DND-41 (cell line): ENCODE measurements around the gene AFG3L2.

Experiments
- CTCF ChIP-seq: IDR thresholded peaks from 2 replicates; pipeline ENCODE4 v1.5.1; 2012; ENCODE audit warnings: borderline replicate concordance, low read length, moderate library complexity, mild to moderate bottlenecking; ENCODE audit not compliant: poor library complexity, severe bottlenecking; ENCODE audit errors: extremely low read depth
- EZH2 ChIP-seq: IDR thresholded peaks from 3 replicates; pipeline ENCODE4 v1.6.1; 2012; ENCODE audit warnings: borderline replicate concordance, low read depth, mild to moderate bottlenecking, moderate library complexity, low read length, inconsistent platforms; ENCODE audit not compliant: severe bottlenecking

GRCh38 chr18:12371590-12371989 lies 5.4 kb downstream of the AFG3L2 start:
- TF ChIP-seq CTCF (no peak), EZH2 (no peak)
